Measurements from ENCODE around the gene HPS1.

Gene HPS1

DNA sequence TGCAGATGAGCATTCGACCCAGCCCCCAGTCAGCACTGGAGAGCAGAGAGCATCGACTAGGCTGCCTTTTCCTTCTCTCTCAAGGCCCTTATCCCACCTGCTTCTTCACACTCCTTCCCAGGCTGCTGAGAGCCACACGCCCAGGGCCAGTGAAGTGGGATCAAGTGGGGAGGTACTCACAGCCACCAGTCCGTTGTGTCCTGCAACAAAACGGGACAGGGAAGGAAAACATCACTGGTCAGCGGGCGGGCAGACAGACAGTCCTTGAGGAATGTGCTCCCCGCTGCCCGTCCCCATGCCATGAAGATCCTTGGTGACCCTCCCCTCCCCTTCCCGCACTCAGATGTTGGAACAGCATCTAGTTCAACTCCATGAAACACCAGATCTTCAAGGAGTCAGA lies 36.0 kb downstream of the HPS1 start:
- DNase-seq = no peak

DNA sequence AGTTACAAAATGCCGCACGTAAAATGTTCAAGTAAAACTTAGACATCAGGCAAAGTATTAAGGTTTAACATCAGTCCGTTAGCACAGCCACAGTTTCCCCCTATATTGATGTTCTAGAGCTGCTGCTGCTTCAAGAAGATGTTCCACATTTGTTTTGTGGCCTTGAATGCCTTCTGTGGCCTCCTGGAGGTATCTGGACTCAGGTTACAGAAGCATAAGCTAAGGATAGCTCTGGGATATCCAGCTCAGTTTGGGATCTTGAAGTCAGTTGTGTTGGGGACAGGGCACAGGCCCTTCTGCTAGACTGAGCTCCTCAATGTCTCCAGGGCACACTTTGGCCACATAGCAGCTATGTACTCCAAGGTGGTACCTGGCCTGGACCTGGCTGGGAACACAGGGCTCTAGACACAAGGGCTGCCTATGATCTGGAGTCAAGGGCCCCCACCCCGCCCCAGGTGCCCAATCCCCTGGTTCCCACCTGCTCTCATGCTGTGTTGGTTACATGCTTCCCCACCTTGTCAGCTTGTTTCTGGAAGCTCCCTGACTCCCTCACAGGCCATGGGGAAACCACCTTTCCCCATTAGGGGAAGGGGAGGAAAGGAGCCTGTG lies 36.5 kb downstream of the HPS1 start:
- no peak for DNase-seq

DNA sequence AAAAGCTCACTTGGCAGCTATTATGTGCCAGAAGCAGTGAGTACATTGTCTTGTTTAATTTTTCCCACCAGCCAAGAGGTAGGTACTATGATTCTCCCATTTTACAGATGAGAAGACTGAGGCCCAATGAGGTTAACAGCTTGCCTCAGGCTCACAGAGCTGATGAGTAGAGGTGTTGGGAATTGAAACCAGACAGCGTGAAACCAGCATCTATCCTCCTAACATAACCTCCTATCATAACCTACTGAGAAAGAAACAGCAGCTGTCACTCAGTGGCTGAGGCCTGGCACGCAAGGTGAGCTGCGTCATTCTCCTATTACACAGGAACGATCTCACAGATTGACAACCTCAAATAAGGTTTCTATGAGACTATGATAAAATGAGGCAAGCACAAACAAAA lies 37.9 kb downstream of the HPS1 start:
- no peak for DNase-seq

DNA sequence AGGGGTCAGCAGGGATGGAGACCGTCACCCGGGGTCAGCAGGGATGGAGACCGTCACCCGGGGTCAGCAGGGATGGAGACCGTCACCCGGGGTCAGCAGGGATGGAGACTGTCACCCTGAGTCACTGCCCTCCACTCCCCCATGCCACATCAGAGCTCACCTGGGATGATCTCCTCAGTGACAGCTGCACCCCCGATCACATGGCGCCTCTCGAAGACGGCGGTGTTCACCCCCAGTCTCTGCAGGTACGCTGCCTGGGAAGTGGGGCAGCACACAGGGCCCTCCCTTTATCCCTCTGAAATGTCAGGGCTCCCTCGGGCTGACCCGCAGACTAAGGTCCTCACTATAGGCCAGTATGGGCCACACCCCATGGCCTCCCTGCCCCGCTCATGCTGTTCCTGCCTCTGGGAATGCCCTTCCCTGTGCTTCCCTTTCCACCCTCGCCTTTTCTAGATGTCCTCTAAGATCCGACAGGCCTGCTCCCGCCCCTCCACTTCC lies 38.9 kb downstream of the HPS1 start:
- no peak for DNase-seq

DNA sequence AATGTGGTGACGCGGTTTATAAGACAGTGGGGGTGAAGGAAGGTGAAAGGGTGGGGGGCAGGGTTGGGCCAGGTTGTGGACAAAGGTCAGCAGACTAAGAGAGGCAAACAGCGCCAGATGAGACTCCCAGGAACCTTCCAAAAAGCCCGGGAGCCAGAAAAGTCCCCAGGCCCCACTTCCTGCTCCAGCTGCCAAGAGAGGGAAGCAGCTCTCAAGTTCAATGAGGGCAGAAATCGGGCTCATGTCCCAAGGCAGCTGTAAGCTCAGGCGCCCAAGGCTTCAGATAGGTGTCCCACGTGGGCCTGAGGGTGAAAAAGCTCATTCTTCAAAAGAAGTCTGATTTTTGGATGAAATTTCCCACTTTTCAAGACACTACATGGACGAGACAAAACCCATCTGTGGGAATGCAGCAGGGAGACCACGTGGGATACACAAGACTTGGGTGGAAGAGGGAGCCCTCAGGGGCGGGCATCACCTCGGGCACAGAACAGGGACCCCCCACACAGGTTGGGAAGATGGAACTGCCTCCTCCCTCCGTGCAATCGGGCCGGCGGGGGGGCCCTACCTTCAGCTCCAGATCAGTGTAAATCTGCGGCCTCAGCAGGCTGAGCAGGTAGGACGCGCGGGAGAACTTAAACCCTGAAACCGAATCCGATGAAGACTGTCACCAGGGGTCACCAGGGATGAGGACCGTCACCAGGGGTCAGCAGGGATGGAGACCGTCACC lies 39.6 kb downstream of the HPS1 start:
- DNase-seq = no peak

DNA sequence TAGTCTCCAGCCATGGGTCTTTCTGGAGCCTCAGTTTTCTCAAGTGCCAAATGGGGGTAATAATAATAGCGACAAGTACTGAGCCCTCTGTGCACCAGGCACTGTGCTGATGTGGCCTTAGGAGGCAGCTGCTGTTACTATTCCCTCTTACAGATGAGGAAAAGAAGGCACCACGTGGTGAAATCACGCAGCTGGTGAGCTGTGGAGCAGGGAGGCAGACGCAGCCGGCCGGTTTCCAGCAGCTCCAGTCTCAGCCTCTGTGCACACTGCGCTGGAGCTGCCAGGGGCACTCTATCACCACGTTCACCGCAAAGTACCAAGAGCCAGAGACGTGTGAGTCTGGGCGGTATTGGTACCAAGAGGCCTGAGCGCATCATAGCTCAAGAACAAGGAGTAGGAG lies 41.3 kb downstream of the HPS1 start:
- DNase-seq = no peak

DNA sequence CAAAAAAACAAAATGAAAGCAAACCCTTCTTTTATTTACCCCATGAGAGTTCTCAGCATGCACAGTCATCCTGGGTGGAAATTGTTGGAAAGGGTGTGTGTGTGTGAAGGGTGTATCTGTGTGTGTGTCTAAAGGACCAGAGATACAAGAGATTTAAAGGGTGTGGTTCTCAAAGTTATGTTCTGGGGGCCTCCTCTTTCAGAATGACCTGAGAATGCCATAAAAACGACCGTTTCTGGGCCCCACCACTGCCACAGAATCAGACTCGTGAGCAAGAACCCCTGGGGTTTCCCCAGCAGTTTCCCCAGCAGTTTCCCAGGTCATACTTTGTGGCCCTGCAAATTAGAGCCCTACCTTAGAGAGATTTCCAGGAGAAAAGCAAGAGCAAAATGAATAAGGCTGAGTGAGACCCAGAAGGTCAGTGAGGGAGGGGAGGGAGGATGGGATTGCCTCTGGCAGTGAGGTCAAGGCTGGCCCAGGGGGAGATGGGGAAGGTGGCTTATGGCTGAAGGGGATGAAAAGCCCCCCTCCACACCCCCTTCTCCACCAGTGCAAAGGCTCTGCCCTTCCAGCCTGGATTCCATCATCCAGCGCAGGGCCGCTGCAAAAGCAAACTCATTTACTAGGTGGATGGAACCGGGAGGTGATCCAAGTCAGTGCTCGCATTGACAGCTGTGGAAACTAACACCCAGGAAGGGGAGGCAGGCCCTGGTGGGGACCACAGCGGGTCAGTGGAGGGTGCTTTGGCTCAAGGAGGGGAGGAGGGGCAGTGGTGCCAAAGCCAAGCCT lies 42.0 kb downstream of the HPS1 start:
- DNase-seq = no peak

DNA sequence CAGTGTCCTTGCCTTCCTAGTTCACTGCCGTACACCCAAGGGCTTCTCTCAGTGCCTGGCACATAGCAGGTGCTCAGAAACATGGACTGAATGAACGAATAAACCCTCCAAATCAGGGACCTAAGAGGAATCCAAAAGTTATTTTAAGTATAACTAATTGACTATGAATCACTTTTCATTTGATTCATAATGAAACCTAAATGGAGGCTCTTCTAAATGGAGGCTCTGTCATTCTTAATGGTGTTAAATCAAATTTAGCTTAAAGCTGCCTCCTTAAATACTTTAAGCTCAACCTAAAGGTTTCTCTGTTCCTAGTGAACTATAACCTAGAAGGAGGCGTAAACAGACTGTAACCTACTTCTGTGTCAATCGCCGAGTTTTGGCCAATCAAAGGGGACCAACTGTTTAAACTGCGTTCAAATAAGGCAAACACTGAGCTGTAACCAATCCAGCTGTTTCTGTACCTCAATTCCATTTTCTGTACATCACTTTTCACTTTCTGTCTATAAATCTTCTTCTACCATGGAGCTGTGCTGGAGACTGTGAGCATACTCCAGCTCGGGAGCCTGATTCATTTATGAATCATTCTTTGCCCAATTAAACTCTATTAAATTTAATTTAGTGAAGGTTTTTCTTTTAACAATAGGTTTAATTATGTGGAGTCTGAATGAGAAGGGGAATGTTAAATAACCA lies 42.8 kb downstream of the HPS1 start:
- DNase-seq = no peak

DNA sequence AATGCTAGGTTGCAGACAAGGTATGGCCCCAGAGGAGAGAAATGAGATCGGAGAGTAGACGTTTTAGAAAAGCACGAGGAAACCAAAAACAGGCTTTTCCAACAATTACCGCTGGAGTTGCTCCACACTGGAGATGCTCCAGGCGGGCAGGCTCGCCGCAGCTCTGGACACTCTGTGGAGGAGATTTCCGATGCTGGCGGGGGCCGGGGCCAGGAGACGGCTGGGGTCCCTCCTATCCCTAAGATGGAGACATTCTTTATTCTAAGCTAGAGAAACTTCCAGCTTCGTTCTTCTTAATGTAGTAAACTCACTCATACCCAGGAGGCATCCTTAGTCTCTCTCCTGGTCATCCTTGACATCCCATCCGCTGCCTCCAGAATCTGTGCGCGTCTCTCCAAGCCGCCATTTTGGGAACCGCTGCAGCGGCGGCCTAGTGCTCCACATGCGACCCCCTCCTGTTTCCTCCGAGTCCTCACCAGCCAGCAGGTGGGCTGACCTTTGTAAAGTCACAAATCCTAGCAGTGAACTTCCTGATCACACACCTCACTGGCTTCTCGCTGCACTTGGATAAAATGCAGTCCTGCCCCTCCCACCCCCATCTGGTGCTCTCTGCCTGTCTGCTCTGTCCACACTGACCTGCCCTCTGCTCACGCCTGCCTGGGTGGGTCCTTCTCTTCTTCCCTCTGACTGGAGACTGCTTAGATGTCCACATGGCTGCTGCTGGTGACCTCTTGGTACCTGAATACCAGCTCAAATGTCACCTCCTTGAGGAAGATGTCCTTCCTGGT lies 43.6 kb downstream of the HPS1 start:
- DNase-seq = no peak

DNA sequence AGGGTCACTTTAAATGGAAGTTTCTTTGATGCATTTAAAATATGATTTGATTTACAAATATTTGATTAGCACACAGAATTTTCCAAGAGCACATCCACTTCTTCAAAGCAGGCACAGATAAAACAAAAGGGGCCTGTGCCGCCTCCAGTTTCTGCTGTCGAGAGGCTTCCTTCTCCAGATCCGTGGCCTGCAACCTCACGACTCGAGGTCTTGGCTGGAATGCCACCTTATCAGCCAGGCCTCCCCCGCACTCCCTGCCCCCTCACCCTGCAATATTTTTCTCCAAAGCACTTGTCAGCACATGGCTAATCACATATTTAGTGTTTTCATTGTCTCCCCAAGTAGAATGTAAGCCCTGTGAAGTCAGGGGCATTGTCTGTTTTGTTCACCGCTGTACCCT lies 44.3 kb downstream of the HPS1 start:
- DNase-seq = no peak

DNA sequence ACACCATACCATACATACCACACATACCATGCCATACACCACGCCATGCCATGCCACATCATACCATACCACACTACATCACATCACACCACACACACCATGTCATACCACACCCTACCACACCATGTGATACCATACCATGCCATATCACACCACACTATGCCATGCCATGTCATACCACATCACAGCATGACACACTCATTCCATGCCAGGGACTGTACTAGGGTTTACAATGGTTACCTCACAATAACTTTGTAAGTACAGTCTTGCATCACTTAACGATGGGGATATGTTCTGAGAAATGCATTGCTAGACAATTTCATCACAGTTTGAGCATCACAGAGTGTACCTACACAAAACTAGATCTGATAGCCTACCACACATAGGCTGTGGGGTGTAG lies 46.3 kb downstream of the HPS1 start:
- DNase-seq = no peak

DNA sequence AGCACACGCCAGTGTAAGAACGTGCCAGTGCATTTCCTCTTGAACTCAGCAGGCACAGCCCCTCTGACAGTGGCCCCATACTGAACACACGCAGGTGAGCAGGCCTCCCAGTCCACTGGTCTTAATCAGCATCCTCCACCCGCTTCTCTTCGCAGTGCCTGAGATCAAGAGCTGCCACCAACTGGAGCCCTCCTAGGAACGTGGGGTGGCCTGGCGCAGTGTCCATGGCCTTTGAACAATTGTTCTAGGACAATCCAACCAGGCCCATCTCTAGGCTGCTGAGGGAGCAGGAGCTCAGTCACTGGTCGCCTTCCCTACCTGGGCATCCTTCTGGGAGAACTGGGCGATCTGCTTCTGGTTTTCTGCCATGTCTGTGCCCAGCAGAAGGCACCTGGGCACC lies 47.0 kb downstream of the HPS1 start:
- DNase-seq = no peak

DNA sequence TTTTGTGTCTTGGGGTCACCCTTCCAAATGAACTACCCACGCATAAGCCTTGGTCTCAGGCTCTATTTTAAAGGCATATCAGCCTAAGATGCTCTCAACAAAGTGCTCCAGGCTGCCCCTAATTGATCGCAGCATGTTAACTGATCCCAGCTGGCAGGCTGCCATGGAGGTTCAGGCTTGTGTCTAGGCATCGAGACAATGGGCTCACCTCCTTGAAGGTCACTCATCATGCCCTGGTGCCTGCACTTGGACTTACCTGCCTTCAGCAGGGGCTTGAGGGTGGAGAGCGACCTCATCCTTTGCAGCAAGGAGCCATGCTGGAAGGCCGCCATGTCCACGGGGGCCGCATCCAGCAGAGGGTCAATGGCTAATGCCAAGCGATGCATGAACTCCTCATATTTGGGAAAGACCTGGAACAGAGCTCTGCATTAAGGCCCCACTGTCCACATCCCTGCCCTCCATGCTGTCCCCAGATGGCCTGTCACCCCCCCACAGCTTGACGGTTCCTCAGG lies 49.6 kb downstream of the HPS1 start:
- DNase-seq = no peak

DNA sequence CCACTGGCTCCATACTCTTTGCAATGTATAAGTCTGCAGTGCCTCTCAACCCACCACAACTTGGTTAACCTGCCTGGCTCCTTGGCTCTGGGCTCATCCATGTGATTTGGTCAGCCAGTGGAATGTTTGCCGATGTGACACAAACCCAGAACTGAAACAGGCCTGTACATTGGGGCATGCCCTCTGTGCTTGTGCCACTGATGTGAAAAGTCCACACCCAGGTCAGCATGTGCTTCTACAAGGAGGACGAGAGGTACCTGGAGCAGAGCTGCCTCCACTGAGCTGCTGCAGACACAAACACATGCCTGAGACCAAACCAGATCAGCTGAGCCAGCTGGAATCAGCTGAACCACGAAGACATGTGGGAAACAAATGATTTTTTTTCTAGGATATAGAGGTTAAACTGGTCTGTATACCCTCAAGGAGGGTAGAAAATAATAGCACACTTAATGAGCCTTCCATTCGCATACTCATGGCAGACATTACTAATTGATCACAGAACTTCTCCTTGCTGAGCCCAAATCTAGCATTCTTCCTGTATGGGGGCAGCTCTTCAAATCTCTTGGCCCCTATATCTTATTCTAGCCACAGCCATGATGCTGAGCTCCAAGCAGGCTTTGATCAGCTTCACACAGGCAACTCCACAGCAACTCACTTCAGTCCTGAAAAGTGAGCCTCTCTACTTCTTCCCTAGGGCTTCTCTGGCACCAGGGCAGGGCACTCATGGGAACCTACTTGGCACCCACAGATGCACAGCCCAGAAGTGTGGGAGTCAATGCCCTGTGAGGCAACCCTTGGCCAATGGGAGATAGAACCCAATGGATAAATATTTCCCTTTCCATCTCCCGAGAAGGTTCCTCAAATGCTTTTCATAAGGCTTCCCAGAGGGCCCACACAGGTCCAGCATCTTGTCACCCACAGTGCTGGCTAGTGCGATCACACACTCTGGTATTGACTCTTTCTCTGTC lies 50.4 kb downstream of the HPS1 start:
- DNase-seq = no peak

DNA sequence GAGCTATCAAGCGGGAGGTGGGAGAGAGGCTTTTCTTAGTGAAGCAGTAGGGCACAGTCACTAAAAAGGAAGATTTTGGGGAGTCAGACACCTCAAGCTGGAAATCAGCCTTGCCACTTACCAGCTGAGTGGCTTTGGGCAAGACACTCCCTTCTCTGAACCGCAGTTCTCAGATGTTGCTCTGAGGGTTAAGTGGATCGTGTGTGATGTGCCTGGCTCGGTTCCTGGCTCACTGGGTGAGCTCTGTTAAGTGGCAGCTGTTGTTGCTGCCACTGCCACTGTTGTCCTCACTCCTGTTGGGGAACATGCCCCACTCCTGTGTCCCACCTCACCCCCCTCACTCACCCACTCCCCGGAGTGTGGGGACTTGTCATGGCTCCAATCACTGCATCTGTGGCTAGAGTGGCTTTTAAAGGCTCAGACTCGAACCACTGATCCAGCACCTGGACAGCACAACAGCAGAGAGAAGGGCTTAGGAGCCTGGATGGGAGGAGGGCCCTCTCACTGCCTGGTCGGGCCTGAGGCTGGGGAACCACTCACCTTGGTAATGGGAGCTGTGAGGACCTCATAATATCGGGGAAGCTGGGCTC lies 51.8 kb downstream of the HPS1 start:
- DNase-seq = peak; percentile 28

DNA sequence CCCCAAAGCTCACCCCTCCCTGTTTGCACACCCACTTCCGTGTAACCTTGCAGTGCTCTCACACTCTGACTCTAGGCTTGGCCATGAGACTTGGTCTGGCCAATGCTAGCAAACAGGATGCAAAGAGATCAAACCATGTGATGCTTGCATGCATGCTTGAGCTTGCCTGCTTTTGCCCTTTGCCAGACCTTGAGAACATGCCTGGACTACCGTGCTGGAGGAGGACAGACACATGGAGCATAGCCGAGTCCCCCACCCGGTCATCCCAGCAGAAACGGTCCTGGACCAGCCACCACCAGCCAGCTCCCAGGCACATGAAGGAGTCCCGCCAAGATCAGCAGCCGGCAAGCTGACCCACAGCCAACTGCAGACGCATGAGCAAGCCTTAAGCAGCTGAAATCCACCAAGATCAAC lies 55.1 kb downstream of the HPS1 start:
- no peak for DNase-seq

DNA sequence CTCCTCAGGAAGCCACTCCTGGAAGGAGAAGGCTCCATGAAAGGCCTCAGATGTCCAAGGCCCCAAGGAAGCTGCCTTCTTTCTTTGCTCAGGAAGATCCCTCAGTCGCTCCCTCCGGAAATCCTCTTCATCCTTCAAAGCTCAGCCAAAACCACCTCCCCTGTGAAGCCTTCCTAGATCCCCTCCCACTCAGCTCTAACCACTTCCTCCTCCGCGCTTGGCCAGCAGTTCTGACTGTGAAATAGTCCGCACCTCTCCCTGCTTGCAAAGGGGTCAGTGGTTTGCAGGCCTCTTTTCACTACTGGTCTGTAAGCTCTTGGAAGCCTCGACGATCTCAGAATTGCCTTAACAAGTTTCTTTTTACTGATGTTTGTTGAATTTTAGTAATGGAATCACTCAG lies 55.7 kb downstream of the HPS1 start:
- no peak for DNase-seq

DNA sequence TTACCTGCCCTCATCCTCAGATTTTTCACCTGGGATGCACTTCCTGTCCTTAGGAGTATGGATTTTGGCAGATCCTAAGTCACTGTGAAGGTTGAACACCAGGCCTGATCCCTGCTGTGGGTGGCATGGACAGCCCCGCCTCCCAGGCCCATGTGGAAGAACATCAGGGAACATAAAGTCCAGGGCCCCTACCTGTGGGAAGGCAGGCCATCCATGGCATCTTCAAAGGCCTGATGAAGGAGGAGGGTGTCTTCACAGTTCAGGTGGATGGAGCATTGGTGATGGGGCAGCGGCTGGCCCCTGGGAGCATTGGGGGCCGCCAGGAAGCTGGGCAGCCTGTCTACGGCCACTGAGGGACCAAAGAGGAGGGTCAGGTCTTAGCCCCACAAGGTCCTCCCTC lies 56.3 kb downstream of the HPS1 start:
- no peak for DNase-seq

DNA sequence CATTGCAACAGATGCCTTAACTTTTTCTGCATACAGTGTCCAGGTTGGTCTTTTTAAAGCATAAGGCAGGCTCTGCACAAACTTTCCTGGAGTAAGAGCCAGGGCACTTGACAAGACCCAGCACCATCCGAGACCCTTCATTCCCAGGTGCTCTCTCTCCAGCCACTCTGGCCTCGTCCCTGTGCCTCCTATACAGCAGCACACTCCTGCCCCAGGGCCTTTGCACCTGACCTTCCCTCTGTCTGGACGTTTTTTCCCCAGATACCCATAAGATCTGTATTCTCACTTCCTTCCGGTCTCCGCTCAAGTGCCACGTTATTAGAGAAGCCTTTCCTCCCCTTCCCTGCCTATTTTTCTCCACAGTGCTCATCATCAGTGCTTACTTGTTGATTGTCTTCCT lies 57.3 kb downstream of the HPS1 start:
- DNase-seq = no peak

DNA sequence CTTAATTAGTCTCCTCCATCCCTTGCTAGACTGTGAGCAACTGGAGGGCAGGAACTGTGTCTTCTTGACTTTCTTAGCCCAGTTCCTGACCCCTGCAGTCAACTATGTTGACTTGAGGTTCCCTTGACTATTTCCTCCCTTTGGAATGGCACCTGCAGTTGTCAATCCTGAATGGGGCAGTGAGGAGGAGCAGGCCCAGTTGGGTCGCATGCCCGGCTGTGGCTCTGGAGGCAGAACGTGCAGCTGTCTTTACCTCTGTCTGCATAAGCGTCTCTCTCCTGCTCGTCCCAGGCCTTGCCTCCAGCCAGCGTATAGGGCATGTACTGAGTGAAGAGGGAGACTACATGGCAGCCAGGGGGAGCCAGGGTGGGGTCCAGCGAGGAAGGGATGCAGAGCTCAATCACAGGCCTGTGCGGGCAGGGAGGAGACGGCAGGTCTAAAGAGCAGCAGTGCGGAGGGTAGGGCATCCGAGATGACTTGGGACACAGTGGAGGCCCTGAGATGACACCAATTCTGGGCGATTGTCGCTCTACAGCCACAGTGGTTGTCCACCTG lies 58.6 kb downstream of the HPS1 start:
- no peak for DNase-seq

All from NCI-H1694 (cell line).